GM19455 (cell line): Measurements from ENCODE around the gene GPER1.
"Not testable (repeated sequence)": the region's sequence is repeated elsewhere in the genome, so short reads cannot be mapped to it uniquely, and the experiment has no call there.

Source experiments
- ATAC-seq: cut with Tn5 transposase; IDR thresholded peaks from one replicate; pipeline ENCODE4 v1.9.1; 2021; ENCODE audit not compliant: unreplicated experiment

Gene GPER1

DNA sequence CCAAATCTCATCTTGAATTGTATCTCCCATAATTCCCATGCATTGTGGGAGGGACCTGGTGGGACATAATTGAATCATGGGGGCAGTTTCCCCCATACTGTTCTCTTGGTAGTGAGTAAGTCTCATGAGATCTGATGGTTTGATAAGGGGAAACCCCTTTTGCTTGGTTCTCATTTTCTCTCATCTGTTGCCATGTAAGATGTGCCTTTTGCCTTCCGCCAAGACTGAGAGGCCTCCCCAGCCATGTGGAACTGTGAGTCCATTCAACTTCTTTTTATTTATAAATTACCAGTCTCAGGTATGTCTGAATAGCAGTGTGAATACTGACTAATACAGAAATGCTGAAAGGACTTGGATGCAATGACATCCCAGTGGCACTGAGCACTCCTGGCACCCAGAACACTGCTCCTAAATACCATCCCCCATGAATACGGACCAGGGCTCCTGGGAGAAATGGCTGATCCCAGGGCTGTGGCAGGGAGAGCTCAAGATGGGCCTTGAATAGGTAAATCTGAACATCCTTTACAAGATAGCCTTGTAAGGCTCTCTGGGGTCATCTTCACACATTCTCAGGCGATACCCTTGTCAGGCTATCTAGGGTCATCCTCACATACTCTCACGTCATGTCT lies 52.7 kb downstream of the GPER1 start:
- ATAC-seq, result no peak

GRCh38 chr7:1141651-1142050 lies 53.7 kb downstream of the GPER1 start:
- ATAC-seq, result no peak

DNA sequence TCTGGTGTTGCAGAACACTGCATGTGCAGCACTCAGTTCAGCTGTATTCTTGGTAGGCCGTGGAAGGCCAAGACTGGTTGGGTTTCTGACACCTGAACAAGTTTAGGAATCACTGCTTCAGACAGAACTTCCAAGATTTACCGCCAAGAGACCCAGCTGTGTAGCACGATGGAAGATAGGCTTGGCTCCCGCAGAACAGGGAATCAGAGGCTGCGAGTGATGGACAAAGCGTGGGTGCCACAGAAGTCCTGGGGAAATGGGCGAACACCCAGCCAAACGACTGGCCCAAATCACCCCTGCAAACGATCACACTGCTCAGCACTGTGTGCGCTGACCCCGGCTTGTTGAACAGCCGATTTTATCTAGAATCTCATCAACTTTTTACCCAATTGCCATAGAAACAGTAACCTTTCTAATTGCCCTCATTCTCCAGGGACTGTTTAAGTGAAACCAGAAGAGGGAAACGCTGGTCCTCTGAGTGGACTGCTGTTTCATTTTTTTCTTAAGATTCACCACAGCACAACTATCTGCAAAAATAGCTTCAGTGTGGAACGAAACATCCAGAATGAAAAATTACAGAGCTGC lies 54.2 kb downstream of the GPER1 start:
- no peak for ATAC-seq

DNA sequence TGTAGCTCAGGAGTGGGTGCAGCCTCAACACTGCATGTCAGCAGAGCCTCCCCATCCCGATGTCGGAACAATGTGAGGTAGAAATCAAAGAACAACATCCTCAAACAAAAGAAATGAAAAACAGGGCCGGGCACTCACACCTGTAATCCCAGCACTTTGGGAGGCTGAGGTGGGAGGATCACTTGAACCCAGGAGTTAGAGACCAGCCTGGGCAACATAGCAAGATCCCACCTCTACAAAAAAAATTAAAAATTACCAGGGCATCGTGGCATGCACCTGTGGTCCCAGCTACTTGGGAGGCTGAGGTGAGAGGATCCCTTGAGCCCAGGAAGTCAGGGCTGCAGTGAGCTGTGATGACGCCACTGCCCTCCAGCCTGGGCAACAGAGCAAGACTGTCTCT lies 55.1 kb downstream of the GPER1 start:
- not testable (repeated sequence) for ATAC-seq
